HEK293 (cell line): ENCODE results near the gene EIF2B5.

ENCODE experiments used
- CTCF ChIA-PET: fragments of 350-600 bp; formaldehyde crosslinking; extraction: SDS; loops from one replicate; lab custom pipeline; 2021; ENCODE audit warnings: antibody characterized with exemption; lab: Yijun Ruan, JAX
- POLR2A ChIA-PET: fragments of 300-600 bp; formaldehyde crosslinking; extraction: SDS; loops from one replicate; lab custom pipeline; 2020; ENCODE audit warnings: antibody characterized with exemption, inconsistent platforms; lab: Yijun Ruan, JAX
- H3K27ac ChIP-seq: fragments of 200-500 bp; sonication (Bioruptor generic); 2 replicates; pipeline ENCODE4 v1.5.1; 2014; ENCODE audit warnings: low read depth, low read length, control low read depth, inconsistent platforms; ENCODE audit errors: extremely low read depth
- H3K36me3 ChIP-seq, 2 experiments: fragments of 200-500 bp in 1 of 2; sonication (Bioruptor generic) in 1 of 2; 1 replicate in 1 of 2; 2 replicates in 1 of 2; pipeline ENCODE4 v1.5.1; 2014 to 2017; ENCODE audit warnings: inconsistent platforms in 2 of 2, low read length in 2 of 2; ENCODE audit not compliant: control insufficient read depth in 2 of 2, insufficient read depth in 1 of 2
- H3K4me1 ChIP-seq: fragments of 200-500 bp; sonication (Bioruptor generic); 2 replicates; pipeline ENCODE4 v1.5.1; 2014; ENCODE audit warnings: mild to moderate bottlenecking, low read length, inconsistent platforms; ENCODE audit not compliant: control insufficient read depth, insufficient read depth
- H3K4me3 ChIP-seq: 2 replicates; pipeline ENCODE4 v1.5.1; 2011; ENCODE audit warnings: low read depth, mild to moderate bottlenecking, control low read depth, low read length, moderate library complexity
- H3K9me3 ChIP-seq: fragments of 200-500 bp; sonication (Bioruptor generic); 2 replicates; pipeline ENCODE4 v1.5.1; 2014; ENCODE audit warnings: low read depth, low read length, inconsistent platforms; ENCODE audit not compliant: control insufficient read depth, insufficient read depth
- GLIS1 ChIP-seq: fragments of 450-650 bp; formaldehyde crosslinking; IDR thresholded peaks from 2 replicates; pipeline ENCODE4 v1.5.1; 2016; ENCODE audit warnings: missing biosample characterization, missing genetic modification characterization
- KLF1 ChIP-seq: fragments of 450-650 bp; formaldehyde crosslinking; IDR thresholded peaks from 2 replicates; pipeline ENCODE4 v1.5.1; 2016; ENCODE audit warnings: missing biosample characterization, missing genetic modification characterization
- KLF10 ChIP-seq: fragments of 450-650 bp; IDR thresholded peaks from 2 replicates; pipeline ENCODE4 v1.5.1; 2018; ENCODE audit warnings: missing biosample characterization, mild to moderate bottlenecking, missing genetic modification characterization
- KLF9 ChIP-seq: fragments of 450-650 bp; formaldehyde crosslinking; IDR thresholded peaks from 2 replicates; pipeline ENCODE4 v1.5.1; 2016; ENCODE audit warnings: missing biosample characterization, missing genetic modification characterization, low read depth
- PRDM1 ChIP-seq: fragments of 450-650 bp; formaldehyde crosslinking; IDR thresholded peaks from 2 replicates; pipeline ENCODE4; 2016; ENCODE audit warnings: missing biosample characterization, missing genetic modification characterization
- ZBTB10 ChIP-seq: fragments of 450-650 bp; formaldehyde crosslinking; IDR thresholded peaks from 2 replicates; pipeline ENCODE4 v1.5.1; 2016; ENCODE audit warnings: missing biosample characterization, missing genetic modification characterization
- ZBTB11 ChIP-seq: fragments of 450-650 bp; formaldehyde crosslinking; conservative IDR thresholded peaks from 2 replicates; pipeline ENCODE4 v1.5.1; 2016; ENCODE audit warnings: low read depth, missing biosample characterization, missing genetic modification characterization
- ZEB2 ChIP-seq: fragments of 450-650 bp; formaldehyde crosslinking; IDR thresholded peaks from 2 replicates; pipeline ENCODE4 v1.5.1; 2016; ENCODE audit warnings: missing biosample characterization, missing genetic modification characterization
- ZFP37 ChIP-seq: fragments of 450-650 bp; formaldehyde crosslinking; IDR thresholded peaks from 2 replicates; pipeline ENCODE4 v1.5.1; 2016; ENCODE audit warnings: missing biosample characterization, missing genetic modification characterization
- ZNF48 ChIP-seq: fragments of 450-650 bp; formaldehyde crosslinking; IDR thresholded peaks from 2 replicates; pipeline ENCODE4 v1.5.1; 2016; ENCODE audit warnings: missing biosample characterization, missing genetic modification characterization
- ZNF558 ChIP-seq: fragments of 450-650 bp; formaldehyde crosslinking; IDR thresholded peaks from 2 replicates; pipeline ENCODE4 v1.5.1; 2016; ENCODE audit warnings: missing biosample characterization, missing genetic modification characterization
- ZSCAN4 ChIP-seq: fragments of 450-650 bp; formaldehyde crosslinking; IDR thresholded peaks from 2 replicates; pipeline ENCODE4 v1.5.1; 2017; ENCODE audit warnings: missing biosample characterization, missing genetic modification characterization
- TF ChIP-seq, protein P1 (sequence below): fragments of 450-650 bp; formaldehyde crosslinking; optimal IDR thresholded peaks from 2 replicates; pipeline ENCODE3; 2016; ENCODE audit warnings: missing biosample characterization, mild to moderate bottlenecking, missing genetic modification characterization
- TF ChIP-seq, protein P2 (sequence below): fragments of 450-650 bp; formaldehyde crosslinking; IDR thresholded peaks from 2 replicates; pipeline ENCODE4 v1.5.1; 2016; ENCODE audit warnings: missing biosample characterization, missing genetic modification characterization
- TF ChIP-seq, protein P3 (sequence below): fragments of 450-650 bp; formaldehyde crosslinking; IDR thresholded peaks from 2 replicates; pipeline ENCODE4 v1.5.1; 2016; ENCODE audit warnings: missing biosample characterization, missing genetic modification characterization

The EIF2B5 gene

DNA sequence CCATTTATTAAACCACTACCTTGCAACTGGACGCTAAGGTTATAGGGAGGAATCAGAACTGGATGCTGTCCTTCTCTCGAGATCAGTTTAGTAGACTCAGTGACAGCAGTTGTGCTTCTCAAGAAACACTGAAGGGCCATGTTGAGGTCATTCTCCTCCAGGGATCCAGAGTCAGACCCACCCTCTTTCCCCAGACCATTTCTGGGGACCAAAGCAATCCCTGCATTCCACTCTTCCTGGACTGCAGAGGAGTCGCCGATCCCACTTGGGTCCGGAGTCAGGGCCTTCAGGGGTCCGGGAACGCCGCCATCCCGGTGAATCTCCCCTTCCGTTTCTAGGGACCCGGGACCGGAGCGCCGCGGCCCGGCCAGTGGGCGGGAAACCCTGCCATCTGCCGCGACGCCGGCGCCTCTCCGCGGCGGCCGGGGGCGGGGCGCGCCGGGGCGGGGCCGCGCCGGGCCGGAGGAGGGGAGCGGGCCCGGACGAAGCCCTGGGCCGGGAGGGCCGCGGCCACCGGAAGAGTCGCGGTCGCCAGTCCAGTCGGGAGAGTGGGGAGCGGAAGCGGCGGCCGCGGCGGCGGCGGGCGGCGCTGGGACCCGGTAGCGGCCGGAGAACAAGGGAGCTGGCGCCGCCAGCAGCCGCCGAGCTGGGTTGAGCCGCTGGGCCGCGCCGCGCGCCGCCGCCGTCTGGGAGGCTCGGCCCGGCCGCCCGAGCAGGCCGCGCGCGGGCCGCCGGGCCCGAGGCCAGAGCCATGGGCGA, 19.9 kb downstream of the EIF2B5 start, which contains the start of gene DVL3 (continued):
- TF ChIP-seq ZBTB11 (tag by site-specific recombination) (0 out of 2 replicates have a peak, but pooled peaks have one; percentile 33), ZSCAN4 (no peak), ZNF558 (tag by site-specific recombination) (no peak)

DNA sequence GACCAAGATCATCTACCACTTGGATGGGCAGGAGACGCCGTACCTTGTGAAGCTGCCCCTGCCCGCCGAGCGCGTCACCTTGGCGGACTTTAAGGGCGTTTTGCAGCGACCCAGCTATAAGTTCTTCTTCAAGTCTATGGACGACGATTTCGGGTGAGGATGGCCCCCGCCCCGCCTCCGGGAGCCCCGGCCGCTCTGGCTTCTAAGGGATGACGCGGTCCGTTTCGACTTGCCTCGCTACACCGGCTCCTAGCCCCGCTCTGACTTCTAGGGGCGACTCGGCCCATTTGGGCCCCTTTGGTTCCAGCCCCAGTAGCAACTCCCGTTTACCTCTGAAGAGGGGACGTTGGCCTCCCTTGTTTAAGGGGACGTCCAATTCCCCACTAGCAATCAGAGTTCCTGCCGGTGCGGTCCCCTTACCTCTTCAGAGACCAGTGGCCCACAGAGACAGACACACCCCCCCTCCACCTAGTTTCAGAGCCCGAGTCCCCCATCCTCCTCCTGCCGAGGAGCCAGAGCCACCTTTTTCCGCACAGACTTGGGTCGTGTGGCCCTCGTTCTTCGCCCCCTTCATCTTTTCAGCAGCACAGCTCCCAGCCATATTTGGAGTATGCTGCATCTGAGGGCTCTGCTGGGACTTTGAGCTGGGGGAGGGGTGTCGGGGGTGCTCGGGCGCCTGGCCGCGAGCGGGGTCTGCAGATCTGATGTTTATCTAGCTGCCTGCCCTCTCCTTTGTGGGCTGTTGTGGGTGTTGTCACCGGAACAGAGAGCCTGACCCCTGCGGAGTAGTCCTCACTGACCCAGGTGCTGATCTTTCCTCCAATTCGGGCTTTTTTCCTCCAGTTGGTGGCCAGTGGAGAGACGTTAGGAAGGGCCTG, 20.7 kb downstream of the EIF2B5 start:
- H3K9me3 ChIP-seq = no peaks in the 10 kb centered on the region
- H3K4me1 ChIP-seq = no peaks in the 10 kb centered on the region
- H3K36me3 ChIP-seq = peaks cover 0 to 15% of the 10 kb centered on the region in 2 experiments; a peak in 2 of 3 replicates
- ChIA-PET POLR2A (interaction anchor here (0.6 to 2.0 kb wide), 8 partner anchors 13 to 140 kb away, joined by 3 to 11 read pairs (median 6); partner anchors contain the start of genes ABCF3, AP2M1 and EIF2B5), CTCF (interaction anchor here (0.6 to 1.6 kb wide), 4 partner anchors 10 to 271 kb away, joined by 3 read pairs; partner anchors contain the start of gene PARL)
- peak overlapping the region; percentile 82 for H3K4me3 ChIP-seq
- H3K27ac ChIP-seq = peak overlapping the region; percentile 95
- 0 out of 2 replicates have a peak, but pooled peaks have one; percentile 43 for TF ChIP-seq ZFP37
- 0 out of 2 replicates have a peak, but pooled peaks have one; percentile 21 for TF ChIP-seq ZBTB10 (tag by site-specific recombination)
- TF ChIP-seq KLF1 = no peak
- TF ChIP-seq GLIS1 (tag by site-specific recombination) = no peak
- TF ChIP-seq, protein P1, sequence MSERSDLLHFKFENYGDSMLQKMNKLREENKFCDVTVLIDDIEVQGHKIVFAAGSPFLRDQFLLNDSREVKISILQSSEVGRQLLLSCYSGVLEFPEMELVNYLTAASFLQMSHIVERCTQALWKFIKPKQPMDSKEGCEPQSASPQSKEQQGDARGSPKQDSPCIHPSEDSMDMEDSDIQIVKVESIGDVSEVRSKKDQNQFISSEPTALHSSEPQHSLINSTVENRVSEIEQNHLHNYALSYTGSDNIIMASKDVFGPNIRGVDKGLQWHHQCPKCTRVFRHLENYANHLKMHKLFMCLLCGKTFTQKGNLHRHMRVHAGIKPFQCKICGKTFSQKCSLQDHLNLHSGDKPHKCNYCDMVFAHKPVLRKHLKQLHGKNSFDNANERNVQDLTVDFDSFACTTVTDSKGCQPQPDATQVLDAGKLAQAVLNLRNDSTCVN = peak; percentile 55
- 0 out of 2 replicates have a peak, but pooled peaks have one; percentile 18 for TF ChIP-seq KLF10
- TF ChIP-seq, protein P2, sequence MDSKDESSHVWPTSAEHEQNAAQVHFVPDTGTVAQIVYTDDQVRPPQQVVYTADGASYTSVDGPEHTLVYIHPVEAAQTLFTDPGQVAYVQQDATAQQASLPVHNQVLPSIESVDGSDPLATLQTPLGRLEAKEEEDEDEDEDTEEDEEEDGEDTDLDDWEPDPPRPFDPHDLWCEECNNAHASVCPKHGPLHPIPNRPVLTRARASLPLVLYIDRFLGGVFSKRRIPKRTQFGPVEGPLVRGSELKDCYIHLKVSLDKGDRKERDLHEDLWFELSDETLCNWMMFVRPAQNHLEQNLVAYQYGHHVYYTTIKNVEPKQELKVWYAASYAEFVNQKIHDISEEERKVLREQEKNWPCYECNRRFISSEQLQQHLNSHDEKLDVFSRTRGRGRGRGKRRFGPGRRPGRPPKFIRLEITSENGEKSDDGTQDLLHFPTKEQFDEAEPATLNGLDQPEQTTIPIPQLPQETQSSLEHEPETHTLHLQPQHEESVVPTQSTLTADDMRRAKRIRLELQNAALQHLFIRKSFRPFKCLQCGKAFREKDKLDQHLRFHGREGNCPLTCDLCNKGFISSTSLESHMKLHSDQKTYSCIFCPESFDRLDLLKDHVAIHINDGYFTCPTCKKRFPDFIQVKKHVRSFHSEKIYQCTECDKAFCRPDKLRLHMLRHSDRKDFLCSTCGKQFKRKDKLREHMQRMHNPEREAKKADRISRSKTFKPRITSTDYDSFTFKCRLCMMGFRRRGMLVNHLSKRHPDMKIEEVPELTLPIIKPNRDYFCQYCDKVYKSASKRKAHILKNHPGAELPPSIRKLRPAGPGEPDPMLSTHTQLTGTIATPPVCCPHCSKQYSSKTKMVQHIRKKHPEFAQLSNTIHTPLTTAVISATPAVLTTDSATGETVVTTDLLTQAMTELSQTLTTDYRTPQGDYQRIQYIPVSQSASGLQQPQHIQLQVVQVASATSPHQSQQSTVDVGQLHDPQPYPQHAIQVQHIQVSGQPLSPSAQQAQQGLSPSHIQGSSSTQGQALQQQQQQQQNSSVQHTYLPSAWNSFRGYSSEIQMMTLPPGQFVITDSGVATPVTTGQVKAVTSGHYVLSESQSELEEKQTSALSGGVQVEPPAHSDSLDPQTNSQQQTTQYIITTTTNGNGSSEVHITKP (tag by site-specific recombination) = peak; percentile 74
- 0 out of 2 replicates have a peak, but pooled peaks have one; percentile 19 for TF ChIP-seq ZEB2 (tag by site-specific recombination)
- TF ChIP-seq, protein P3, sequence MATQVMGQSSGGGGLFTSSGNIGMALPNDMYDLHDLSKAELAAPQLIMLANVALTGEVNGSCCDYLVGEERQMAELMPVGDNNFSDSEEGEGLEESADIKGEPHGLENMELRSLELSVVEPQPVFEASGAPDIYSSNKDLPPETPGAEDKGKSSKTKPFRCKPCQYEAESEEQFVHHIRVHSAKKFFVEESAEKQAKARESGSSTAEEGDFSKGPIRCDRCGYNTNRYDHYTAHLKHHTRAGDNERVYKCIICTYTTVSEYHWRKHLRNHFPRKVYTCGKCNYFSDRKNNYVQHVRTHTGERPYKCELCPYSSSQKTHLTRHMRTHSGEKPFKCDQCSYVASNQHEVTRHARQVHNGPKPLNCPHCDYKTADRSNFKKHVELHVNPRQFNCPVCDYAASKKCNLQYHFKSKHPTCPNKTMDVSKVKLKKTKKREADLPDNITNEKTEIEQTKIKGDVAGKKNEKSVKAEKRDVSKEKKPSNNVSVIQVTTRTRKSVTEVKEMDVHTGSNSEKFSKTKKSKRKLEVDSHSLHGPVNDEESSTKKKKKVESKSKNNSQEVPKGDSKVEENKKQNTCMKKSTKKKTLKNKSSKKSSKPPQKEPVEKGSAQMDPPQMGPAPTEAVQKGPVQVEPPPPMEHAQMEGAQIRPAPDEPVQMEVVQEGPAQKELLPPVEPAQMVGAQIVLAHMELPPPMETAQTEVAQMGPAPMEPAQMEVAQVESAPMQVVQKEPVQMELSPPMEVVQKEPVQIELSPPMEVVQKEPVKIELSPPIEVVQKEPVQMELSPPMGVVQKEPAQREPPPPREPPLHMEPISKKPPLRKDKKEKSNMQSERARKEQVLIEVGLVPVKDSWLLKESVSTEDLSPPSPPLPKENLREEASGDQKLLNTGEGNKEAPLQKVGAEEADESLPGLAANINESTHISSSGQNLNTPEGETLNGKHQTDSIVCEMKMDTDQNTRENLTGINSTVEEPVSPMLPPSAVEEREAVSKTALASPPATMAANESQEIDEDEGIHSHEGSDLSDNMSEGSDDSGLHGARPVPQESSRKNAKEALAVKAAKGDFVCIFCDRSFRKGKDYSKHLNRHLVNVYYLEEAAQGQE (tag by site-specific recombination) = peak; percentile 65; the same call in 1 of the 2 replicates
- no peak for TF ChIP-seq PRDM1 (tag by site-specific recombination)
- peak; percentile 79 for TF ChIP-seq KLF9 (tag by site-specific recombination)
- TF ChIP-seq ZNF48 (tag by site-specific recombination) = no peak
